Embryonic facial prominence (tissue), 1 donor: ENCODE data around the gene KIAA1755.
"Not testable (repeated sequence)": the region's sequence is repeated elsewhere in the genome, so short reads cannot be mapped to it uniquely, and the experiment has no call there.

Experiments used
- DNase-seq: peaks from one replicate; pipeline ENCODE4 v3.0.0-alpha.2; 2016; ENCODE audit errors: extremely low spot score

The KIAA1755 gene

GRCh38 chr20:38266426-38266825 is 5.9 kb upstream of the KIAA1755 start:
- DNase-seq = no peak

- DNase-seq = no peak
These were observed 2.4 kb upstream of the KIAA1755 start for GRCh38 chr20:38262931-38263330.

DNA sequence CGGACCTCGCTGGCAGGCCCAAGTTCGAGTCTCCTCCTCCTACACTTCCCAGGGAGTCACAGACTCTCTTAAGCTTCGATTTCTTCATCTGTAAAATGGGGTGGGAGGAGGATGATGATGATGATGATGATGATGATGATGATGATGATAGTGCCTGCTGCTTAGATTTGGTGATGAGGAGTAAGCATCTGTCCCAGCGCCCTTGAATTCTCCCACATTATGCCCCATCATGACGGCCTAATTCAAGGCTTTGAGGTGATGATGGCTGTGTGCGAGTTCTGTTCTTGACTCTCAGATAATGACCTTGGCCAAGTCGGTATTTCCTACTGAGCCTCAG is 487 bp upstream of the KIAA1755 start:
- DNase-seq = no peak

DNA sequence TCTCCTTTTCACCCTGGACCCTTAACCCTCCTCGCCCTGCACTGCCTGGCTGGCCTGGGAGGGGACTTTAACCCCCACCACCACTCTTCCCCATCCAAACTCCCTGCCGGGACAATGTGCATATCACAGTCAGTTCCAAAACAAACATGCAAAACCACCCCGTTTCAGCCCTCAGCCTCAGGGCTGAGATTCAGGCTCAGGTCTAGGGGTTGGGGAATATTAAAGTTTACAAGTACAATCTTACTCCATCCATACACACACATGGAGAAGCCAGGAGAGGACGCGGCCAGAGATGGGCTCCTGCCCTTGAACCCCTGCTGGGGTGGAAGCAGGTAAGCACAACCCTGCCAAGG is 534 bp downstream of the KIAA1755 start:
- DNase-seq = no peak

DNA sequence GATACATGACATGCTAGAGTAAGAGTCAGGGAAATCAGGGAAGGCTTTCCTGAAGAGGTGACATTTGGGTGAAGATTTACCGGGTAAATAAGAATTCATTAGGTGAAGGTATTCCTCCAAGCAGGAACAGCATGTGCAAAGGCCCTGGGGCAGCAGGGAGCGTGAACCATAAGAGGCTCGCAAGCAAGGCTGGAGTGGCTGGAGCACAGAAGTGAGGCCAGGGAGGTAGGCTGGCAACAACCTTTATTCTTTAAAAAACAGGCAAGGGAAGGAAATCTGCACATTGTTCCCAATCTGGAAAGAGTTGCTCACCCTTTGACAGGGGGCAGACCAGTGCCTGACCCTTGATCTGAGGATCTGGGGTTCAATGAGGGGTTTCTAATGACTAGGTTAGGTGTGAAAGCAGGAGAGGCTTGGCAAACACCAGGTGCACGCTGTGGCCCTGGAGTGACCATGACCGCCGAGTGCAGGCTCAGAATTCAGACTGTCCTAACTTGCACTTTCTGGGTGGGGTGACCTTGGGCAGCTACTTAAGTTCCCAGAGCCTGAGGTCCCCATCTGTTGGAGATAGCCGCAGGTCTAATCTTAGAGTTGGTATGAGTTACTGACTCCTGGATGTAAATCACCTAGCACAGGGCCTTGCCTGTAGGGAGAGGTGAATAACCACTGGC is 1.9 kb downstream of the KIAA1755 start:
- no peak for DNase-seq

DNA sequence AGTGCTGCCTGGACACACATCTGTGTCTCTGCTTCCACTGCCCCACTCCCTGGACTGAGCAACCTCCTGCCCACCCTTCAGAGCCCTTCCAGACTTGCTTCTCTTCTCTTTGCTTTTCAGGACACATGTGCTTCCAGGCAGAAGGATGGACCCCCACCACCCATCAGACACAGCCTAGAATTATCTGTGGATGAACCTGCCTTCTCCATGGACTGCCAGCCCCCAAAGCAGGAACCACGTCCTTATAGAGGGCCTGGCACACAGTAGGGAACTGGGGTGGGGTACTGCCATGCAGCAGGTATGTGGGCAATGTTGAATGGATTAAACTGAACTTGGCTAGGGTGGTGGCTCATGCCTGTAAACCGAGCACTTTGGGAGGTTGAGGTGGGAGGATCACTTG is 3.6 kb downstream of the KIAA1755 start:
- no peak for DNase-seq

GRCh38 chr20:38256021-38256420 is 4.5 kb downstream of the KIAA1755 start:
- DNase-seq = no peak

- DNase-seq = no peak
These were observed 5.1 kb downstream of the KIAA1755 start for GRCh38 chr20:38255393-38255792.

DNA sequence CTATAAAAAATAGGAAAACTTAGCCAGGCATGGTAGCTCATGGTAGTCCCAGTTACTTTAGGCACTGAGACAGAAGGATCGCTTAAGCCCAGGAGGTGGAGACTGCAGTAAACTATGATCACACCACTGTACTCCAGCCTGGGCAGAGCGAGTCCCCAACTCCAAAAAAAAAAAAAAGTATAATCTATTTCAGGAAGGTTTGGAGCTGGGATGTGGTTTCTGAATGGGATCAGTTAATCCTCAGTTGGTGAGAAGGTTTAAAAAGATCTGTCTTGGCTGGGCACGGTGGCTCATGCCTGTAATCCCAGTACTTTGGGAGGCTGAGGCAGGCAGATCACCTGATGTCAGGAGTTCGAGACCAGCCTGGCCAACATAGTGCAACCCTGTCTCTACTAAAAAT is 5.9 kb downstream of the KIAA1755 start:
- not testable (repeated sequence) for DNase-seq

DNA sequence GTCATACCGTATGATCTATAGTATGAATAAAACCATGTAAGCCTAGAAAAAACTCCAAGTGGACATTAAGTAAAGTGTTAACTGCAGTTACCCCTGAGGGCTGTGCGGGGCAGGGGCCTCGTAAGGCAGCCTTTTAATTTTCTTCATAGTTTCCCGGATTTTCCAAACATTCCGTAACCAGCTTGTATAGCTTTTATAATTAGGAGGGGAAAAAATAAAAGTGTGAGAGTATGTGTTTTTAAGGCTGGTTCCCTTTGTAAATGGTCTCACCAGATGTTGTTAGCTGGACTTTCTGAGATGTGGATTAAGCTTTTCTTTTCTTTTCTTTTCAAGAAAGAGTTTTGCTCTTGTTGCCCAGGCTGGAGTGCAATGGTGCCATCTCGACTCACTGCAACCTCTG is 7.0 kb downstream of the KIAA1755 start:
- DNase-seq = no peak

- peak; percentile 62 for DNase-seq
These were observed 7.9 kb downstream of the KIAA1755 start for GRCh38 chr20:38252292-38253288.

DNA sequence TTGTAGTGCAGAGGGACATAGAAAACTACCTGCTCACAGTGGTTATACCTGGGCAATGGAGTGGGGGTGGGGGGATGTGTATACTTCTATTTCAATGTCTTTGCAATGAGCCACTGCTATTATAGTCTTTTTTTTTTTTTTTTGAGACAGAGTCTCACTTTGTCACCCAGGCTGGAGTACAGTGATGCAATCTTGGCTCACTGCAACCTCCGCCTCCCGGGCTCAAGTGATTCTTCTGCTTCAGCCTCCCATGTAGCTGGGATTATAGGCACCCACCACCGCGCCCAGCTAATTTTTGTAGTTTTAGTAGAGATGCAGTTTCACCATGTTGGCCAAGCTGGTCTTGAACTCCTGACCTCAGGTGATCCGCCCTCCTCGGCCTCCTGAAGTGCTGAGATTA is 9.1 kb downstream of the KIAA1755 start:
- DNase-seq = not testable (repeated sequence)

GRCh38 chr20:38250609-38251008 is 9.9 kb downstream of the KIAA1755 start:
- no peak for DNase-seq

- DNase-seq = no peak
These were observed 10.8 kb downstream of the KIAA1755 start for GRCh38 chr20:38249536-38250310.

DNA sequence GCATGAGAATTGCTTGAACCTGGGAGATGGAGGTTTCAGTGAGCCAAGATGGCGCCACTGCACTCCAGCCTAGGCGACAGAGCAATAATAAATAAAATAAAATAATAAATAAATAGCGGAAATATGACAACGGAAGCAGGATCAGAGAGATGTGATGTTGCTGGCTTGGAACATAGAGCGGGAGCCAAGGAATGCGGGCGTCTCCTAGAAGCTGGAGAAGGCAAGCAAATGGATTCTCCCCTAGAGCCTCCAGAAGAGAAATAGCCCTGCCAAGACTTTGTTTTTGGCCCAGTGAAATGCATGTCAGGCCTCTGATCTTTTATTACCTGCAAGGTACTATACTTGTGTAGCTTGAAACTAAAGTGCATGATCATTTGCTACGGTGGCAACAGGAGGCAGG is 12.4 kb downstream of the KIAA1755 start:
- DNase-seq = no peak

- DNase-seq = not testable (repeated sequence)
These were observed 12.8 kb downstream of the KIAA1755 start for GRCh38 chr20:38247725-38248124.

DNA sequence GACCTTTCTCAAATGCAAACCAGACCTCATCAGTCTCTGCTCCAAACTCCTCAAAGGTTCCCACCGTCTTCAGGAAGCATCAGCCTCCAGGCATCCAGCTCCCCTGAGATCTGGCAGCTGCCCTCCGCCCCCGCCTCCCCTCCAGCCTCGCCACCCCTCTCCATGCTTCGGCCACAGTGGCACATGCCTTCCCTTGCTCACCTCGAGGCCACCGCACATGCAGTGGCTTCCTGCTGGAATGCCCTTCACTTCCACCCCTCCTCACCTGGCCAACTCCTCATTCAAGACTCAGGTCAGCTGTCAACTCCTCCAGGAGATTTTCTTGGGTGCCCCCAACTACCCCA is 13.4 kb downstream of the KIAA1755 start:
- no peak for DNase-seq

DNA sequence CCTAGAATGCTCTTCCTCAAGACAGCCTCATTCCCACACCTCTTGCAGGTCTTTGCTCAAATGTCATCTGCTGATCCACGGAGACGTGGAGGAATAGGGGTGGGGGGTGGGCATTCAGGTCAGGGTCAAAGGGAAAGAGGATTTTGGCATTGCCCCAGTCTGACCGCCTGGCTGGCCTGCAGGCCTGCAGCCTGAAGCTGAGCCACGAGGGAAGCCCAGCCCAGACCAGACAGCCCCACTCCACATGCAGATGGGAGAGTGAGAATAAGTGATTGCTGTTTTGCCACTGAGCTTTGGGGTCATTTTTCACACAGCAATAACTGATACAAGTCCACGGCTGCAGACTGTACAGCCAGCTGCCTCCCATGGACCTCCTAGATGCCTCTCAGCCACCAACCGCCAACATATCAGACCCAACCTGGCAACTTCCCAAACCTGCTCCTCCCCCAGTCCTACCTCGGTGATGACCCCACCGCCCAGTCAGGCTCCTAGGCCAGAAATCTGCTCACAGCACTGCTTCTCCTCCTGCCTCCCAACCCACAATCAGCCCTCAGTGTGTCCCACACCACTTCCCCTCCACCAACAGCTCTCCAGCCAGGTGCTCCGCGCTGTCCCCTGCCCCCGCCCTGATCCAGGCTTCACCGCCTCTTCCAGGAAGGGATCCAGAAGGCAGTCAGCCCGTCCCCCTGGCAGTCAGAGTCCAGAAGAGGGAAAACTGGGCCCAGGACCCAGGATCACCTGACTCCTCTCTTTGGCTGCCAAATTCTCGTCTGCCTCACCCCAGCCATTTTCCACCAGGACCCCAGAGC is 14.0 kb downstream of the KIAA1755 start:
- DNase-seq = peak; percentile 40

DNA sequence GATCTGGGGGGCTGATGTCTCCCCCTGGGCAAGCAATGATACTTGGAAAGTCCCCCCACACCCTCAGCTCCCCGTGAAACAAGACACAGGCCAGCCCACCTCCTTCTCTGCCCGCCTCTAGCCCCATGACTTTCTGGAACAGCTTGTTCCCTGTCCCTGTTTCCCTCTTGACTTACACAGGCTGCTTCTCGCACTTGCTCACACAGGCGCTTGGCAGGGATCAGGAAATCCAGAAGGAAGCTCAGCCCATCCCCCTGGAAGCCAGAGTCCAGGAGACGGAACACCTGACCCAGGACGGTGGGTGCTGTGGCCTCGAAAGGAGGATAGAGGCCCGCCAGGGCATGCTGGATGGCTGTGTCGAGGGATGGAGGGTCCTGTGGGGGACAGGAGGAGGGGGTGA is 14.8 kb downstream of the KIAA1755 start:
- DNase-seq = no peak

- DNase-seq = no peak
These were observed 16.9 kb downstream of the KIAA1755 start for GRCh38 chr20:38243709-38244020.

- no peak for DNase-seq
These were observed 17.5 kb downstream of the KIAA1755 start for GRCh38 chr20:38242848-38243708.
